Measurements from ENCODE around the gene SND1.

DNA sequence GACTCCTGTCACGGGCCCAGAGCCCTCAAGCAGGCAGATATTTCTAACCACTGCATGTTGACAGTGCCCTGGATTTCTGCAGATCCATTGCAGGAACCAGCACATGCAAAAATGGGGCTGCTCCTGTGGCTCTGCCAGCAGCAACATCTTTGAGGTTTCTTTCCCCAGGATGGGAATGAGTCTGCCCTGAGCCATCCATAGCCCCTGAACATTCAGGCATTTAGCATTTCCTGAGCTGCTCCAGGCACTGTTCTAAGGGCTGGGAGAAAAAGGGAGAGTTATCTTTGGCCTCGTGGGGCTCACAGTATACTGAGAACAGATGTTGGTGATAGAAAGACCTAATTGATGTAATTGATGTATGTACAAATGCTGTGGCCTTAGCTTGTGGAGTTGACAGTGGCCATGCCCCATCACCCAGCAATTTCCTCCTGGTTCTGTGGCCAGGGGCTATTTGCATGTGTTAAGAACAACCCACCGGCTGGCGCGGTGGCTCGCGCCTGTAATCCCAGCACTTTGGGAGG lies 445.3 kb downstream of the SND1 start:
- TF ChIP-seq, protein P1, sequence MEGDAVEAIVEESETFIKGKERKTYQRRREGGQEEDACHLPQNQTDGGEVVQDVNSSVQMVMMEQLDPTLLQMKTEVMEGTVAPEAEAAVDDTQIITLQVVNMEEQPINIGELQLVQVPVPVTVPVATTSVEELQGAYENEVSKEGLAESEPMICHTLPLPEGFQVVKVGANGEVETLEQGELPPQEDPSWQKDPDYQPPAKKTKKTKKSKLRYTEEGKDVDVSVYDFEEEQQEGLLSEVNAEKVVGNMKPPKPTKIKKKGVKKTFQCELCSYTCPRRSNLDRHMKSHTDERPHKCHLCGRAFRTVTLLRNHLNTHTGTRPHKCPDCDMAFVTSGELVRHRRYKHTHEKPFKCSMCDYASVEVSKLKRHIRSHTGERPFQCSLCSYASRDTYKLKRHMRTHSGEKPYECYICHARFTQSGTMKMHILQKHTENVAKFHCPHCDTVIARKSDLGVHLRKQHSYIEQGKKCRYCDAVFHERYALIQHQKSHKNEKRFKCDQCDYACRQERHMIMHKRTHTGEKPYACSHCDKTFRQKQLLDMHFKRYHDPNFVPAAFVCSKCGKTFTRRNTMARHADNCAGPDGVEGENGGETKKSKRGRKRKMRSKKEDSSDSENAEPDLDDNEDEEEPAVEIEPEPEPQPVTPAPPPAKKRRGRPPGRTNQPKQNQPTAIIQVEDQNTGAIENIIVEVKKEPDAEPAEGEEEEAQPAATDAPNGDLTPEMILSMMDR (IDR thresholded peaks at IDR 0.05; ENCODE audit: insufficient read depth, low read length, poor library complexity, severe bottlenecking): no peak
- TF ChIP-seq EZH2phosphoT487 (conservative IDR thresholded peaks at IDR 0.05; ENCODE audit: low read length): no peak

All from SU-DHL-6 (cell line).